GM06990 (cell line): Measurements from ENCODE around the gene SLC34A2.

Source experiments
- DNase-seq: peaks from one replicate; pipeline ENCODE4 v3.0.0-alpha.2; 2011; ENCODE audit not compliant: insufficient read length; ENCODE audit errors: extremely low read depth
- H3K27me3 ChIP-seq: replicated peaks from 2 replicates; pipeline ENCODE4 v1.6.0; 2011; ENCODE audit warnings: low read length; ENCODE audit not compliant: control insufficient read depth, insufficient read depth
- H3K36me3 ChIP-seq: 2 replicates; pipeline ENCODE4 v1.5.1; 2011; ENCODE audit warnings: low read length; ENCODE audit not compliant: control insufficient read depth, insufficient read depth
- H3K4me3 ChIP-seq: replicated peaks from 2 replicates; pipeline ENCODE4 v1.5.1; 2011; ENCODE audit warnings: low read depth, mild to moderate bottlenecking, control low read depth, low read length
- TF ChIP-seq, protein P1 (sequence below): IDR thresholded peaks from 2 replicates; pipeline ENCODE4 v1.5.1; 2011; ENCODE audit warnings: low read length, control low read depth, mild to moderate bottlenecking, inconsistent platforms; ENCODE audit not compliant: insufficient read depth, poor library complexity, severe bottlenecking

SLC34A2 gene

DNA sequence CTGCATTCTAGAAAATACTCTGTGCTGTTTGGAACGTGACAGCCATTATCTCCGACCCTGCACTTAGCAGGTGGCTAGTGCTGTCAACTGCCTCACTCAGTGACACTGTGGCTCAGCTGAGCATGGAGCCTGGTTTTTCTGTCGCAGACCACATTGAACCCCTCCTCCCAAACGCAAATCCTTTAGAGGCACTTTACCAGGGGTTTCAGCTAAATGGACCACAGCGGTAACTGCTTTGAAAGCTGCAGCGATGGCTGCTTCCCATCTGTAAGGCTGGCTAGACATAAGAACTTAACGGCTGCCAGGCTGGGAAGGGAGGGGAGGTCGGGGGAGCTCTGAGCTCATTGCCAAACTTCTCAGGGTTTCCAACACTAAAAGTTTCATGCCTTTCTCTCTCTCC, 8.1 kb downstream of the SLC34A2 start:
- no peaks in the 10 kb centered on the region for H3K36me3 ChIP-seq
- no peak for DNase-seq
- no peak overlapping the region for H3K4me3 ChIP-seq
- TF ChIP-seq, protein P1, sequence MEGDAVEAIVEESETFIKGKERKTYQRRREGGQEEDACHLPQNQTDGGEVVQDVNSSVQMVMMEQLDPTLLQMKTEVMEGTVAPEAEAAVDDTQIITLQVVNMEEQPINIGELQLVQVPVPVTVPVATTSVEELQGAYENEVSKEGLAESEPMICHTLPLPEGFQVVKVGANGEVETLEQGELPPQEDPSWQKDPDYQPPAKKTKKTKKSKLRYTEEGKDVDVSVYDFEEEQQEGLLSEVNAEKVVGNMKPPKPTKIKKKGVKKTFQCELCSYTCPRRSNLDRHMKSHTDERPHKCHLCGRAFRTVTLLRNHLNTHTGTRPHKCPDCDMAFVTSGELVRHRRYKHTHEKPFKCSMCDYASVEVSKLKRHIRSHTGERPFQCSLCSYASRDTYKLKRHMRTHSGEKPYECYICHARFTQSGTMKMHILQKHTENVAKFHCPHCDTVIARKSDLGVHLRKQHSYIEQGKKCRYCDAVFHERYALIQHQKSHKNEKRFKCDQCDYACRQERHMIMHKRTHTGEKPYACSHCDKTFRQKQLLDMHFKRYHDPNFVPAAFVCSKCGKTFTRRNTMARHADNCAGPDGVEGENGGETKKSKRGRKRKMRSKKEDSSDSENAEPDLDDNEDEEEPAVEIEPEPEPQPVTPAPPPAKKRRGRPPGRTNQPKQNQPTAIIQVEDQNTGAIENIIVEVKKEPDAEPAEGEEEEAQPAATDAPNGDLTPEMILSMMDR = no peak
- H3K27me3 ChIP-seq = no peaks in the 10 kb centered on the region; the same call in 1 of the 2 replicates

DNA sequence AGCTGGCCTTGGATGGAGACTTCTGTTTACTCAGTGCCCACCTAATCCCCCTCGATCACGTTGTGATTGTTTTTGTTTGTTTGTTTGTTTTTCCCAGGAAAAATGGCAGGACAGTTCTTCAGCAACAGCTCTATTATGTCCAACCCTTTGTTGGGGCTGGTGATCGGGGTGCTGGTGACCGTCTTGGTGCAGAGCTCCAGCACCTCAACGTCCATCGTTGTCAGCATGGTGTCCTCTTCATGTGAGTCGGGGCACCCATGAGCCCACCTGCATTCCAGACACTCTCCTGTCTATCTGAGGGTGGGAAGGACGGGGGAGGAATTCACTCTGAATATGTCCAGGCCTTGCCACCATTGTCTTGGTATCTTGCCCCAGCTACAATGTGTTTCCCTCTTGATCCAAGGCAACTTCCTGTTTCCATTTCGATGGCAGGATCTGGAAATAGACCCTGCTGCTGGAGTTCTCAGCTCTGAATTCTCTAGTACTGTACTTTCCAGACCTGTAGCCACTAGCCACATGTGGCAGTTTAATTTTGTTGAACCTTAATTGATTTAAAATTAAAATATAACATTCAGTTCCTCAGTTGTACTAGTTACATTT, 10.5 kb downstream of the SLC34A2 start:
- Histone ChIP-seq H3K4me3 (no peak overlapping the region), H3K27me3 (no peaks in the 10 kb centered on the region; the same call in 1 of the 2 replicates), H3K36me3 (no peaks in the 10 kb centered on the region)
- no peak for DNase-seq
- TF ChIP-seq, protein P1 = no peak

DNA sequence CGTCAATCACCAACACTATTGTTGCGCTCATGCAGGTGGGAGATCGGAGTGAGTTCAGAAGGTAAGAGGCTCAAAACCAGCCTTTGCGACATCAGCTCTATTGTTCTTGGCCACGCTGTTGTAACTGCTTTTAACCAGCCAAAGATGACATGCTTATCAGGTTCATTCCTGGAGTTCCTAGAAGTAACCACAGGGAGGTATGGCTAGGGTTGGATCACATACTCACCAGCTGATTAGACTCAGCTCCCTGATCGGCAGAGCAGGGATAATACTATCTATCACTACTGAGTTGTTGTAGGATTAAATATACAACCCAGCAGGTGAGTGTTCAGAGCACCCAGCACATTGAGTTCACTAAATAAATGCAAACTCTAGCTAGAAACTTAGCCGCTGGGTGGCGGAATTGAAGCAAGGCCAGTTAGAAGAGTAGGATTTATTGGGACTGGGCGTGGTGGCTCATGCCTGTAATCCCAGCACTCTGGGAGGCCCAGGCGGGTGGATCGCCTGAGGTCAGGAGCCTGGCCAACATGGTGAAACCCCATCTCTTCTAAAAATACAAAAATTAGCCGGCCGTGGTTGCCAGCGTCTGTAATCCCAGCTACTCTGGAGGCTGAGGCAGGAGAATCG, 12.4 kb downstream of the SLC34A2 start:
- no peaks in the 10 kb centered on the region; the same call in 1 of the 2 replicates for H3K27me3 ChIP-seq
- no peak for DNase-seq

DNA sequence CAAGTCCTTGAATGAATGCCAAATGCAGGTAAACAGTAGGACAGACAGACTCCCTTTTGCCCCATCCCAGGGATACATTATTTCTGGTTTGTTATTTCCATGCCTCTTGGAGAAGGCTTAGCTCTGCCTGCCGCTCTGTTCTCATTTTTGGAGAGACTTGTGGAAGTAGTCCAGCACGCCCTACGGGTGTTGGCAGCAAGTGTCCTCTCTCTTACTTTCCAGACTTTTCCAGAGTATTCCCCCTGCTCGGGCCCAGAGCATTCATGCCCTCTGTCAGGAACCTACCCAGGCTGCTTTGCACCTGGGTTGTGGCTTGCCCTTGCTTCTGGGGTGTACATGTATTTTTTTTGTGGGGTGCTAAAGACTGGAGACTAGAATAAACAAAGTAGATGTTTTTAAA, 15.3 kb downstream of the SLC34A2 start:
- Histone ChIP-seq H3K36me3 (no peaks in the 10 kb centered on the region), H3K4me3 (no peak overlapping the region), H3K27me3 (no peaks in the 10 kb centered on the region)
- no peak for DNase-seq
- TF ChIP-seq, protein P1 = no peak

More for the DNA sequence above, 12.4 kb downstream of the SLC34A2 start:
- Histone ChIP-seq H3K4me3 (no peak overlapping the region), H3K36me3 (no peaks in the 10 kb centered on the region)
- TF ChIP-seq, protein P1 = no peak

DNA sequence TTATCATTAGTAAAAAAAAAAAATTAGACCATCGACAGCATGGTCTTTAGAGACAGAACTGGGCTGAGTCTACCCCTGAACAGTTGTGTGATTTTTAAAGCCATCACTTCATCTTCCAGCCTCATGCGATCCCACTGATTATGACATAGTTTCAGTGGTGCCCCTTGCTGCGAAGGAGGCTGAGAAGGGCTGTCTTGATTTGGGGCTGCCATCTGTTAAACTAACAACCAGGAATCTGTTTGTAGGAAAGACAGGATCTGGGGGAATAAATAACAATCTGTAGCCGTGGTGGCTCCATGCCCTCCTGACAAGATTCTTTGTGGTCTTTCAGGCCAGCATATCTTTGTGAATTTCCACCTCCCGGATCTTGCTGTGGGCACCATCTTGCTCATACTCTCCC, 17.1 kb downstream of the SLC34A2 start:
- no peaks in the 10 kb centered on the region for H3K36me3 ChIP-seq
- H3K27me3 ChIP-seq = no peaks in the 10 kb centered on the region
- TF ChIP-seq, protein P1 = no peak
- no peak overlapping the region for H3K4me3 ChIP-seq
- DNase-seq = no peak

DNA sequence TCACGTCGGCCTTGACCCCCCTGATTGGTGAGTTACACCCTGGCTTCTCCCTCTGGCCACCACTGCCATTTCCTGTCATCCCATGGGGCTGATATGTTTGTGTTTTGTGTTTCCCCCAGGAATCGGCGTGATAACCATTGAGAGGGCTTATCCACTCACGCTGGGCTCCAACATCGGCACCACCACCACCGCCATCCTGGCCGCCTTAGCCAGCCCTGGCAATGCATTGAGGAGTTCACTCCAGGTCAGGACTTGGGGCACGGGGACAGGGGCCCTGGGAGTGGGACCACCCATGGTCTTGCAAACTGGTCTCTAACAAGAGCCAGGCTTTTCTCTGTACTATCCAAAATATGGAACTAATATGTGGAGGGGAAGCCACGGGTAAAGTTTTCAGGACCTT, 18.7 kb downstream of the SLC34A2 start:
- no peak overlapping the region for H3K4me3 ChIP-seq
- TF ChIP-seq, protein P1 = no peak
- H3K27me3 ChIP-seq = no peaks in the 10 kb centered on the region

More for the DNA sequence above, 18.7 kb downstream of the SLC34A2 start:
- DNase-seq = no peak
- no peaks in the 10 kb centered on the region for H3K36me3 ChIP-seq
